Activated CD8-positive, alpha-beta memory T cell treated with anti-CD3 and anti-CD28 coated beads, Interleukin-2, amount 50 U/mL, for 1 hour (primary cell): Measurements from ENCODE around the gene ROR1.

Source experiments
- DNase-seq: peaks from one replicate; pipeline ENCODE4 v3.0.0-alpha.2; 2020; ENCODE audit errors: extremely low read depth

Gene ROR1

GRCh38 chr1:63909526-63909925 is 135.7 kb downstream of the ROR1 start:
- no peak for DNase-seq

DNA sequence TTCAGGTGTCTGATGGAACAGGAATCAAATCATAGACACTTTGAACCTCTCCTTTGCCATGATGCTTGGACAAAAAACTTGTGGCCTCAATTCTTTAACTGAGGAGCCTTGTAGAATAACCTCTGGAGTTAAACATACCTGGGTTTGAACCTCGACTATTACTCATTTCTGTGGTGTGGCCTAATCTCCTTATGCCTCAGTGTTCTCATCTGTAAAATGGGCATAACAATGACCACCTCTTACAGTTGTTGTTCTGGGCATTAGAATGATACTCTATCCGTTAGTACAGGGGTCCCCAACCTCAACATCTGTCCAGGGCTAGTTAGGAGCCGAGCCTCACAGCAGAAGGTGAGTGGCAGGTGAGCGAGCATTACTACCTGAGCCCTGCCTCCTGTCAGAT is 137.2 kb downstream of the ROR1 start:
- no peak for DNase-seq

- DNase-seq = no peak
Measured at GRCh38 chr1:63912643-63913042, 138.8 kb downstream of the ROR1 start.

DNA sequence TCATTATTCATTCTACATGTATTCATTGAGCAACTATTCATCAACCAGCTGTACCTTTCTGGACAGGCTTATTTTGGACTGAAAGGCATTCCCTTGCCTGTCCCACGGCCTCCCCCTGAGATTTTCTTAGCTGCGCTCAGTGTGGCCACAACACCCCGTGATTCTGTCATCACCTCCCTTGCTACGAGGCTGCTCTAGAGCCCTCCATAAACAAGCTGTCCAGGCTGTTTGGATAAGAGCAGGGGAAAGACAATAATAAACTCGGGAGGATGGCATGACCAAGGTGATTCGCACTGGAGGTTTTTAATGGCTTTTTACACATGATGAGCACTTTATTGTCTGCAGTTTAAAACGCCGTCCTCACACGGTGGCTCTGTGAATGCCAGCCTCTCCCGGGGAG is 139.7 kb downstream of the ROR1 start:
- no peak for DNase-seq

GRCh38 chr1:63914241-63914640 is 140.4 kb downstream of the ROR1 start:
- no peak for DNase-seq

DNA sequence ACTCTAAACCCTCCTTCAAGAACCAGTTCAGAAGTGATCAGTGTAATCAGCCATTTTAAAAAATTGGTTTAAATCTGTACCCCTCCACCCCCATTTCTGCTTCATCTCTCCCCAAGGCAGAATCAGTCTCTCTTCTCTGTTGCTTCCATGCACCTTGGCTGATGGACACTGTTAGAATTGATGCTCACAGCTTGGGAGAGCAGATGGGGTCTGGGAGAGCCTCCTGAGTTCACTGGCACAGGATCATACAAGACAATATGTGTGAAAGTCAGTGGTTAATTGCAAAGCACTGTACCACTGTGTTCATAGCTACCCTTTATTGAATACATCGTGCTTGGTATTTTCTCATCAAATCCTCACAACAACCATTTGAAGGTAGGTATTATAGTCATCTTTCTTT is 140.9 kb downstream of the ROR1 start:
- DNase-seq = no peak

- no peak for DNase-seq
Measured at GRCh38 chr1:63915121-63915520, 141.3 kb downstream of the ROR1 start.

DNA sequence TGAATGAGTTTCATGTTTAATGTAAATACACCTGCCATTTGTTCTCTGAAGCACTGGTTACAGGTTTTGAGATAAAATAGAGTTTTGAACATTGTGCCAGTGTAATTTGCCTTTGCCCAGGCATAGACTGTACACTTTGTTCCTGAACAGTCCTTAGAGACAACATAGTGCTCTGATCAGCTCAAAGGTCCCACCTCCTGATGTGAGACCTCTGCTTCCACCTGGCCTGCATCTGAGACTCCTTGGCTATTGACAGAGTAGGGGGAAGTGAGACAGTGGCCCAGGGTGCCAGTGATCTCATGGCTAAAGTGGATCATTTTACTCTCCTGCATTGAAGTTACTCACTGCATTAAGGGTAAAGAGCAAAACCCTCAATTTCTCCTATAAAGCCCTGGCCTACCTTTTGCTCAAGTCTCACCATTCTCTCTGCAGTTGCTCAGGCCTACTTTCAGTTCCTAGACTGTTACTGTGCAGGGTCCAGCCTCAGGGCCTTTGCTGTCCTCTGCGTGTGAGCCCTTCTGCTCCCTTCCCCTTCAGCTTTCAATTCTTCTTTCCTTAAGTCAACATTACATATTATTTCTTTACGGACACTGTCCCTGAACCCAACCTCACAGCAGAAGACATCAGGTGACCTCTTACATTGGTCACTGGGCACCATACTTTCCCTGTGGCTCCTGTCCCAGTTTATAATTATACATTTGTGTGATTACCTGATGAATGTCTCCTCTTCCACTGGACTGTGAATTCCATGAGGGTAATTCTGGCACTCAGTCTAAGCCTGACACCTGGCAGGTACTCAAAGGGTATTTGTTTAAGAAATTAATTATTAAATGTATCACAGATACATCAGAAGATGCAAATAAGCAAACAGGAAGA is 142.9 kb downstream of the ROR1 start:
- no peak for DNase-seq

DNA sequence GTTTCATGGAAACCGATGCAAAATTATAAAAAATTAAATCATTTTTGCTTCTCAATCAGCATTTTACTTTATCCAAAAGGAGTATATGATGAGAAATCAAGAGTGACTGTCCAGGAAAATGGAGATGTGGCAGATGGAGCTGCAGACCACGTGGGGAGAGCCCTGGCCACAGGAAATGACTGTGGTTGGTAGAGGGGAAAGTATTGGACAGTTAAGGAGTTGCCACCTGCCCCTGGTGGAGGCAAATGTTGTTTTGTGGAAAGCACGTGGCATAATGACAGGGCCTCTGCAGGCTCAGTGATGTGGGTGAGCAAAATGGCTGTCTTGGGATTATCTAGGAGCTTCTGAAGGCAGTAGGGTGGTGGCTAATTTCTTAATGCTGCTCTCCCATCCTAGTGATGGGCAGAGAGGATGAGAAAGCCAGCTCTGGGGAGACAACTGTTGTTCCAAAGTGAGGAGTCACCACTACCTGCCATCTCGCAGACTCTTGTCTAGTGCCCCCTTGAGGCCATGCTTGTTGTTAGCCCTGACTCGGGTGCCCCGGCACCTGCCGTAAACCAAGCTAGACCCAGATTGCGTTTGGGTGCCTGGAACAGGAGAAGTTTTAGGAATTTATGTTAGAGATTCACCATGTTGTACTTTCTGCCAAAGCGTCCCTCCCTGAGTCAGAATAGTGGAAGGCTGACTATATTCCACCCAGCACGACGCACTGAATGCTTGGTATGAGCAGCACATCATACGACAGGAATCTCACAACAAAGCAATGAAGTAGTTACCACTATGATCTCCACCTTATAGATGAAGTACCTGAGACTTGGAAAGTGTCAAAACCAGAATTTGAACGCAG is 144.0 kb downstream of the ROR1 start:
- DNase-seq = no peak

- no peak for DNase-seq
Measured at GRCh38 chr1:63918418-63918945, 144.7 kb downstream of the ROR1 start.

GRCh38 chr1:63920154-63921117 is 146.6 kb downstream of the ROR1 start:
- DNase-seq = no peak

GRCh38 chr1:63921359-63921758 is 147.5 kb downstream of the ROR1 start:
- no peak for DNase-seq

DNA sequence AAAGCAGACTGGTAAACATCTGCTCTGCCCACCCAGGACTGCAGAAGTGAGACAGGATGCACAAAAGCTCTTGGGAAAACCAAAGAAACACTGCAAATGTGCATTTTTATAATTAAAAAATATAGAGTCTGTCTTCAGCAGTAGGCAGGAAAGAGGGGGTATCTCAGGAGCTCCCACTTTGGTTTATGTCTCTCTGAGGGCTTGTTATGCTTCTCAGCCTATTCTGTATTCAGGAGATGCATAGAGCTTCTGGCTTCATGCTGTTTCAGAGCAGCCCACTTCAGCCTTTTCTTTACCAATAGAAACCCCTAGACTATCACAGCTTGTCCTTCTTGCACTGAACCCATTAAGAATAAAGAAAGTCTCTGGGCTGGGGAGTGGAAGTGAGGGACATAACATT is 148.0 kb downstream of the ROR1 start:
- no peak for DNase-seq

DNA sequence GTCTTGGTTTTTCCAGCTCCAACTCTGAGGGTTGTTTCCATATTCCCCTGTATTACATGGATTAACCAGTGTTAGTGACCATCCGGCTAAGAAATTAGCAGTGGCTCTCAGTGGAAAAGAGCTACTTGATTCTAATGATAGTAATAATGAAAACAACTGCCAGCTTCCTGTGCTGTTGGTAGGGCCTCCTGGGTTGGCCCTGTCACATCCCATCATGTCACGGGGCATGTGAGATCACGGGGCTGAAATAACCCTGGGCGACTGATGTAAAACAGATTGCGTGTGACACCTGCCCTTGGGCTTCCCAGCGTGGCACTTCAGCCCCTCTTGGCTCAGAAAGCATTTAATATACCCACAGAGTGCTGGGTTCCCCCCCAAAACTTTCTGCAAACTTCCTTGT is 149.0 kb downstream of the ROR1 start:
- DNase-seq = no peak

GRCh38 chr1:63923302-63923701 is 149.5 kb downstream of the ROR1 start:
- DNase-seq = no peak

DNA sequence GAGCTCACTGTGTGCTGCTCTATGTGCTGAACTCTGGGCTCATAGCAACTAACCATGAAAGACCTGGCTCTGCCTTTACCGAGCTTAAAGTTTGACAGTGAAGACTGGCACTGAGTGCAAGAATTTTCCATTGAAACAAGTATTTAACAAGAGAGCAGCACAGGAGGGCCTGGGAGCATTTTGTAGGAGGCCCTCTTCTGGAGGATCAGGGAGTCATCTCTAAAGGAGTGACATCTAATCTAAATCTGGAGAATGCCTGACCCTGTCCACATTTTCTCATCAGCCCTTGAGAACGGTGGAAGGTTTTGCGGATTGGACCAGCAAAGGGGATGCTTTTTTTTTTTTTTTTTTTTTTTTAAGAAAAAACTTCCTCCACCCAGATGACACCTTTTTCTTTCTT is 150.8 kb downstream of the ROR1 start:
- no peak for DNase-seq

DNA sequence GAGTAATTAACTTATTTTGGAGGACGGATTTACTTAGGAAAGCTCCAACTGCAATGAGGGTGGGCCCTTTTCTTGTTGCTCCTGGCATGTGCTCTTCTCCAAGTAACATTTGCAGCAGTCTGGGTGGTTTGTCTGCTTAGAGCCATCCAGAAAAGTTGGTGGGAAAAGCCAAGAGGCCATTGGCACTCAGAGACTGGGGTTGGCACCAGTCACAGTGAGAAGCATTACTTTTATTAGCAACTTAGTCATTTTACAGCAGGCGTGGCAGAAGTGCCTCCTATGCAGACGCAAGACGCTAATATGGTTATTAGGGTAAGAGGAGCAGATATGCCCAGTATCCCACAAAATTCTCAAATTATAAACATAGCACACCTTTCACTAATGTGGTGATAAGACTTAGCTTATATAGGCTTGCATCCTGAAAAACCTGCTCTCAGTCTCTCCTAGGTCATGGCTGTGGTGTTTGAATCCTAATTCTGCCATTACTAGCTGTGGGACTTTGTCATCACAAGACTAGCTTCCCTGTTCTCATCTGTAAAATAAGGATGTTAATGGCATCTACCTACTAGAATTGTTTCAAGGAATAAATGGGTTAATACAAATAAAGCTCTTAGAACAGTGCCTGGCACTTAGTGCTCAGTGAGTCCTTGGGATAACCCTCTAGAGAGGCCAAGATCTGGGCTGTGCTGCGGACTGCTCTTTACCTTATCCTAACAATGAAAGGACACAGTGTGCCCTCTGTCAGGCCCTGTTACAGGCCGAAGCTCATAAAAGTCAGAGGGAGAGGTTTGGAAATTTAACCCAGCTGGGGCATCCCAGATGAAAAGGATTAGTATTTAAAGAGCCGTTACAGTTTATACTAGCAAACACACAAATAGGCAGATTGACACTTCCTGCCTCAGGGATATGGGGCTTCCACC is 154.6 kb downstream of the ROR1 start:
- no peak for DNase-seq

- DNase-seq = no peak
Measured at GRCh38 chr1:63929106-63929478, 155.3 kb downstream of the ROR1 start.

GRCh38 chr1:63931468-63931867 is 157.7 kb downstream of the ROR1 start:
- DNase-seq = no peak

DNA sequence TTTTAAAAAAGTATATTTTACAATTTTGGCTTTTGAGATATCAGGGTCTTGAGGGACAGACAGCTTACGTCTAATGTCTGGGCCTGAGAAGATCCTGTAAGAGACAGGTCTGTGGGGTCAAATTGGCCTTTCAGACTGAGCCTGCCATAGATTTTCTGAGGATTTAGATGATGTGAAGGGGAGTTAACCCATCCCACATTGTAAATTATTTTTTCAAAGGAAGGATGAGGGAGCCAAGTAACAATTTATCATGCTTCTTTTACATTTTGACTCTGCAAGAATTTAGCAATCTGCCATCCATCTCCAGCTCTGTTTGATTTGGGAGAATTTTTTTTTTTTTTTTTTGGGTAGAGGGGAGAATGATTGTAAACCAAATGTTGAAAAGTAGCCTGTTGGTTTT is 160.9 kb downstream of the ROR1 start:
- no peak for DNase-seq

GRCh38 chr1:63935143-63935542 is 161.3 kb downstream of the ROR1 start:
- DNase-seq = no peak
